ENCODE measurements around the gene HOXA7.
A peak's percentile ranks its signal among the peaks of the same experiment; 100 is the strongest.

DNA sequence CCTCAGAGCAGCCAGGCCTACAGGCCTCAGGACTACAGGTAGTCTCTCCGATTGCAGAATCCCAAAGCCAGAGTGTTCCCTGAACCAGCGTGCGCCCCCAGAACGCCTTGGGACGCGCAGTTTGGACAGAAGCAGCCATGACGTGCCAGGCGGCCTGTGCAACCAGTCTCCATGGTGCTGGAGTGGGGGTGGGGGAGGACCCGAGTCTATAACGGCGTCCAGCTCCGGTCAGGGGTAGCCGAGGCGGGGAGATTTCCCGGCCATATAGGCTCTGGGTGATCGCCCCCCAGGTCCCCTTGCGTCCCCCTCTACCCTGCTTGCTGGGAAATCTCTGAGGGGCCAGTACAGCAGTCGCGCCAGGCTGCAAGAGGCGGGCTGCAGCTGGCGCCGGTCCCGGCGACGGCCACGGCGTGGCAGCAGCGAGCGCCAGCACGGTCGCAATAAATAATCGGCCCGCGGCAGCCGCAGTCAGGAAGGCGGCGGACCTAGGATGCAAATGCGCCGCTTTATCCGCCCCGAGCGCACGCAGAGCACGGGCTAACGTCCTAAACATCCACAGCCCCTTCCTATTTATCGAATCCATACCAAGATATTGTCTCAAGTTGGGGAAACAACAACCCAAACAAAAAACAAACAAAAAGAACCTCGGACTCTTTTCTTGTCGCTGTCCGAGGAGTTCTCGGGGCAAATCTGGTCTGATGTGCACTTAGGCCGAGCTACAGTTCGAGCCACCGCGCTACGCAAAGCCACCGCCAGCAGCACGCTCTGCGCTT is 5.7 kb downstream of the HOXA7 start:
- TF ChIP-seq, protein P1, sequence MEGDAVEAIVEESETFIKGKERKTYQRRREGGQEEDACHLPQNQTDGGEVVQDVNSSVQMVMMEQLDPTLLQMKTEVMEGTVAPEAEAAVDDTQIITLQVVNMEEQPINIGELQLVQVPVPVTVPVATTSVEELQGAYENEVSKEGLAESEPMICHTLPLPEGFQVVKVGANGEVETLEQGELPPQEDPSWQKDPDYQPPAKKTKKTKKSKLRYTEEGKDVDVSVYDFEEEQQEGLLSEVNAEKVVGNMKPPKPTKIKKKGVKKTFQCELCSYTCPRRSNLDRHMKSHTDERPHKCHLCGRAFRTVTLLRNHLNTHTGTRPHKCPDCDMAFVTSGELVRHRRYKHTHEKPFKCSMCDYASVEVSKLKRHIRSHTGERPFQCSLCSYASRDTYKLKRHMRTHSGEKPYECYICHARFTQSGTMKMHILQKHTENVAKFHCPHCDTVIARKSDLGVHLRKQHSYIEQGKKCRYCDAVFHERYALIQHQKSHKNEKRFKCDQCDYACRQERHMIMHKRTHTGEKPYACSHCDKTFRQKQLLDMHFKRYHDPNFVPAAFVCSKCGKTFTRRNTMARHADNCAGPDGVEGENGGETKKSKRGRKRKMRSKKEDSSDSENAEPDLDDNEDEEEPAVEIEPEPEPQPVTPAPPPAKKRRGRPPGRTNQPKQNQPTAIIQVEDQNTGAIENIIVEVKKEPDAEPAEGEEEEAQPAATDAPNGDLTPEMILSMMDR (IDR thresholded peaks at IDR 0.05) = peak; percentile 88
- peak; percentile 35 for TF ChIP-seq EZH2 (IDR thresholded peaks at IDR 0.05; ENCODE audit: borderline replicate concordance, insufficient read depth, low read depth, low read length, poor library complexity, severe bottlenecking)

All from B cell (primary cell).